Measurements from ENCODE around the gene ERVMER34-1.

DNA sequence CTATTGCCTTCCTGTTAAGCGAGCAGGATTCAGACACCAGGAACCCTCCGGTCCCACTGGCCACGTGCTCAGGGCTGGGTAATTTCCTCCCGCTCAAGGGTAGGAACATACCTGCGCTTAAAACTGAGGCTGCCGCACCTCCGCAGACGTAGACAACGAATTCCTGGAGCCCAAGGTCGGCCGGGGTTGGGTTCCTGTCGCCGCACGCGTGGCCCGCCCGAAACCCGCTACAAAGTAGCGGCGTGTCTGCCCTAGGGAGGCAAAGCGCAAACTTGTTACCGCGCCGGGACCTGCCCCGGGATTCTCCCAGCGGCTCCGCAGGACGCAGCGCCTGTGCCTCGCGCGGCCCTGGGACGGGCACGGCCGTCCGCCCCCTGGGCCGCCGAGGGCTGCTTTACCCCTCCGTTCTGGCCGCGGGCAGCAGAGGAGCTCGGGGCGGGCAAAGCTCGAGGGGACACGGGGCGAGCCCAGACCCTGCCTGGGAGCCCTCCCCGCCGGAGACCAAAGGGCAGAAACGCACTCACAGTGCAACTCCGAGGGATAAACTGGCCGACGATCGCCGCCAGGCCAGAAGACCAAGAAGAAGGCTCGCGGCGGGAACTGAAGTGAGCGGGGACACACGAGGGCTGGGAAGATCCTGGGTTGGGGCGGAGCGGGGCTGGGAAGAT is at the start of gene ERVMER34-1:
- TF ChIP-seq CTCF (IDR thresholded peaks at IDR 0.05) (no peak), POLR2A (IDR thresholded peaks at IDR 0.05) (no peak), EP300 (IDR thresholded peaks at IDR 0.05) (no peak)

Measured in gastroesophageal sphincter (tissue), 3 donors.